Measurements from ENCODE around the gene RXFP3.
"Not testable (repeated sequence)": the region's sequence is repeated elsewhere in the genome, so short reads cannot be mapped to it uniquely, and the experiment has no call there.

Gene RXFP3

DNA sequence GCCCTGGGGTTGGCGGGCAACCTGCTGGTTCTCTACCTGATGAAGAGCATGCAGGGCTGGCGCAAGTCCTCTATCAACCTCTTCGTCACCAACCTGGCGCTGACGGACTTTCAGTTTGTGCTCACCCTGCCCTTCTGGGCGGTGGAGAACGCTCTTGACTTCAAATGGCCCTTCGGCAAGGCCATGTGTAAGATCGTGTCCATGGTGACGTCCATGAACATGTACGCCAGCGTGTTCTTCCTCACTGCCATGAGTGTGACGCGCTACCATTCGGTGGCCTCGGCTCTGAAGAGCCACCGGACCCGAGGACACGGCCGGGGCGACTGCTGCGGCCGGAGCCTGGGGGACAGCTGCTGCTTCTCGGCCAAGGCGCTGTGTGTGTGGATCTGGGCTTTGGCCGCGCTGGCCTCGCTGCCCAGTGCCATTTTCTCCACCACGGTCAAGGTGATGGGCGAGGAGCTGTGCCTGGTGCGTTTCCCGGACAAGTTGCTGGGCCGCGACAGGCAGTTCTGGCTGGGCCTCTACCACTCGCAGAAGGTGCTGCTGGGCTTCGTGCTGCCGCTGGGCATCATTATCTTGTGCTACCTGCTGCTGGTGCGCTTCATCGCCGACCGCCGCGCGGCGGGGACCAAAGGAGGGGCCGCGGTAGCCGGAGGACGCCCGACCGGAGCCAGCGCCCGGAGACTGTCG, 976 bp downstream of the RXFP3 start:
- no peak for DNase-seq

DNA sequence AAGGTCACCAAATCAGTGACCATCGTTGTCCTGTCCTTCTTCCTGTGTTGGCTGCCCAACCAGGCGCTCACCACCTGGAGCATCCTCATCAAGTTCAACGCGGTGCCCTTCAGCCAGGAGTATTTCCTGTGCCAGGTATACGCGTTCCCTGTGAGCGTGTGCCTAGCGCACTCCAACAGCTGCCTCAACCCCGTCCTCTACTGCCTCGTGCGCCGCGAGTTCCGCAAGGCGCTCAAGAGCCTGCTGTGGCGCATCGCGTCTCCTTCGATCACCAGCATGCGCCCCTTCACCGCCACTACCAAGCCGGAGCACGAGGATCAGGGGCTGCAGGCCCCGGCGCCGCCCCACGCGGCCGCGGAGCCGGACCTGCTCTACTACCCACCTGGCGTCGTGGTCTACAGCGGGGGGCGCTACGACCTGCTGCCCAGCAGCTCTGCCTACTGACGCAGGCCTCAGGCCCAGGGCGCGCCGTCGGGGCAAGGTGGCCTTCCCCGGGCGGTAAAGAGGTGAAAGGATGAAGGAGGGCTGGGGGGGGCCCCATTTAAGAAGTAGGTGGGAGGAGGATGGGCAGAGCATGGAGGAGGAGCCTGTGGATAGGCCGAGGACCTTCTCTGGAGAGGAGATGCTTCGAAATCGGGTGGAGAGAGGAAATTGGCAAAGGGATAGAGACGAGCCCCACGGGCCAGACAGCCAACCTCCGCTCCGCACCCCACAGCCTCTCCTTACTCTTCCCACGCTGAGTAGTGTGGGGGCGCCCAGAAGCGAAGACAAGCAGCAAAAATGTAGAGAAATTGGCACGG, 1.7 kb downstream of the RXFP3 start:
- no peak for DNase-seq

GRCh38 chr5:33938507-33938796, 2.3 kb downstream of the RXFP3 start:
- no peak for DNase-seq

DNA sequence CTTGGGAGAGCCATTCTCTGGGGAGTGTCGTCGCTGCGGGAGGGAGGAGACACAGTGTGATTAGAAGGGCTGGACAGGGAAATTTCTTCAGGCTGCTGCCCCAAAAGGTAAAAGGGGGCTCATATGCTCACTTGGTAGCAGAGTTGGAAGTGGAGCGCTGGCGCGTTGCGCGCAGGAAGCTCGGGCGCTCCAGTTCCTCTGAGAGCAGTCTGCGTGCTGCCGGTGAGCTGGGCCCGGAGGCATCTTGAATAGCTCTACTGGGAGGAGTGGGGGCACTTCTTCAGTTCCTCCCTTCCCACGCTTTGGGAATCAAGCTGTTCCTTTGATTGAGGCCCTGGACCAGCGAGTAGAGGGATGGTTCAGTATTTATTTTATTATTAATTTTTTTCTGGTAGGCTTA, 2.7 kb downstream of the RXFP3 start:
- no peak for DNase-seq

DNA sequence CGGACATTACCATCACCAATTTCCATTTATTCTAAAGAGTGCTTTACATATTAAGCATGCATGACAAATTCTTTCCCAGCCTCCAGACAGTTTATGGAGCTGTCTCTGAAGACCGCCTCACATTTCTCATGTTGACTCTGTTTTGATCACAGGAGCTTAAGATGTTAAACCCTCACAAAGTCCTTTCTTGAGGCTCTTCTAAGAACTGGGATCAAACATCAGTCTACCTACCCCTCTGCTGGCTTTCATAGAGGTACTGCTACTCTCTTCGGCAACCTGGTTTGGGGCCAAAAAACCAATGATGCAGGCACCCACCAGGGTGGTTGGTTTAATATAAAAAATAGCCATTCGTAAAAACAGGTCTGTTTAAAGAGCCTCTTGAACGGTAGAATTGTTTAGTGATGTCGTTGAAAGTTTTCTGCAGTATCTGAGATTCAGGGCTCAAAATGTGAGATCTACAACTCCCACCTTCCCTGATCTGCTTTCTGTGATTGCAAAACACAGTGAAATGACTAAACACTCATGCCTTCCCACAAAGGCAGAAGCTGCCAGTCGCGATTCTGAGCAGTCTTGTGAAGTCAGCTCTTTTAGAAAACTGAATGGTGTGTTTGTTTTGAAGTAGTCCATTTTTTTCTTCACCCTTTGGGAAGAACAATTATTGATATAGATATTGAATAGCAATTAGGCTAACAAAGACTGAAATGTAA, 3.5 kb downstream of the RXFP3 start:
- DNase-seq: no peak

- DNase-seq: no peak
These were observed 4.9 kb downstream of the RXFP3 start for GRCh38 chr5:33941090-33941489.

DNA sequence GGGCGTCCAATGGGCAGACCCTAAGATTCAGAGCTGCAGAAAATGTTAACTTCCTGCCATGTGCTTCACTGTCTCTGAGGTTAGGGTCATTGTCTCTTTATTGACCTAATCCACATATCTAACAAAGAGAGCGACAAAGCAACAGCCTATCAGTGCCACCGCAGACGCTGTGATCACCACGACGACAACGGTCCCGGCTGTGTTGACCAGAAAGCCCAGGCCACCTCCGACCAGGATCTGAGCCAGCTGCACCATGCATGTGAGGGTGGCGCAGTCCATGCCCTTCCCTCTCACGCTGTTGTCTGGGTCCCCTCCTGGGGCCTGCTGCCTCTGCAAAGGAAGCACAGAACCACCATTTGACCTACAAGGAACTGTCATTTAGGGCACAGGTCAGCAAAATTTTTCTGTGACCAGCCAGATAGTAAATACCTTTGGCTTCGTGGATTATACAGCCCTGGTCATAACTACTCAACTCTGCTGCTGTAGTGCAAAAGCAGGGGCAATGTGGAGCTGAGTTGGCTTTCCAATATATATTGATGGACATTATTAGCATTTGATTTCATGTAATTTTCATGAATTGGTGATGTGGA, 8.5 kb downstream of the RXFP3 start:
- no peak for DNase-seq

GRCh38 chr5:33952175-33952574, 16.0 kb downstream of the RXFP3 start:
- DNase-seq: not testable (repeated sequence)

- DNase-seq: no peak
These were observed 21.5 kb downstream of the RXFP3 start for GRCh38 chr5:33957577-33958150.

GRCh38 chr5:33958176-33958575, 22.0 kb downstream of the RXFP3 start:
- no peak for DNase-seq

DNA sequence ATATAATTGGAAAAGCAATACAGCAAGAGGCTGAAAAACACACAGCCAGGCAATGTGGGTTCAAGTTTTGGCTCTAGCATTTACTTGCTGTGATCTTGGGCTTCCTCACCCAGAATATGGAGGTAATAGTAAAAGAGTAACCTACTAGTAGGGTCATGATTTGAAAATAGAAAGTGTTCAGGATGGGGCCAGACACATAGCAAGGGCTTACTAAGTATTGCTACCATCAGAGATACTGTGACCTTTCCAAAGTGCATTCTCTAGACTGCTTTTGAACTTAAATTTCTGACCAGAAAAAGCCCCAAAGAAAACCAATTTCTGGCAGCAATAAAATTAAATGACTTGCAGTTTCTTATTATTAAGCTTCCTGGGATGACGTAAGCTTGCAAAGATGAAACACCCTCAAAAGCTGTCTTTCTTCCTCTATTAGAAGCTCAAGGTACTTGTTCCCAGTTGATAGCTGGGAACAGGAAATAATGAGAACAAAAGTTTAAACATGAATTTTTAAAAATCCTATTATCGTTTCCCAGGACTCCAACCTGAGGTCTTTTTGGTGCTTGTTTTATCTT, 28.0 kb downstream of the RXFP3 start:
- DNase-seq: no peak

GRCh38 chr5:33966805-33967204, 30.6 kb downstream of the RXFP3 start:
- no peak for DNase-seq

DNA sequence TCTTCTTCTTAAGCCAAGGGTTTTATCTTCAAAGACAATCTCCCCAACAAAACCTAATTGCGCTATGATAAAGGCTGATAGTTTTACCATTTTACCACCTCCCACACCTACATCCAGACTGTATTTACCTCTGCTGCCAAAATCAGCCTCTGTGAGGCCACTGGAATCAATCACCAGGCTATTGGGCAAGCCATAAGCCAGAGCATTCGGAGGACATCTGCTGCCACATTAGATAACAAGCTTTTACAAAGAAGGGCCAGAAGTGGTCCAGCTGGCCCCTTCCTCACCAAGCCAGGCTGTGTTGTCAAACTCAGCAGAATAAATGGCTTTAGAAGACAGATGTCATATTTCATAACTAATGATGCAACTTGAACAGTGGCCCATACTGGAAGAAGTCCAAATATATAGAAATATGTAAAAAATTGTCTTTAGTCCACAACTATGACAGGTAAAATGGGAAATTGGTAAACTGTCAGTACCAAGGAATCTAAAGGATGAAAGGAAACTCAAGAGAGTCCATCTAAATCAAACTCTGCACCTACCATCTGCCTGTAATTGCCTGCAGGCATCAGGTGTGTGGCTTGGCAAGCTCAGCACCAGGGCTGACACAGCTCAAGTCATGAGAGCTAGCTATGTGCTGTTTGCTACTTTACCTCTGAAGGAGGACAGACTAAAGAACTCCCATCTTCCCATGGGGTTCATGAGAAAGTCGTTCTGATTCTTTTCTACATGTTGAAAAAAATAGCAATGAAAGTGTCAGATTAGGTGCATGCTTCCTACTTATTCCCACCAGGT, 32.2 kb downstream of the RXFP3 start:
- no peak for DNase-seq

DNA sequence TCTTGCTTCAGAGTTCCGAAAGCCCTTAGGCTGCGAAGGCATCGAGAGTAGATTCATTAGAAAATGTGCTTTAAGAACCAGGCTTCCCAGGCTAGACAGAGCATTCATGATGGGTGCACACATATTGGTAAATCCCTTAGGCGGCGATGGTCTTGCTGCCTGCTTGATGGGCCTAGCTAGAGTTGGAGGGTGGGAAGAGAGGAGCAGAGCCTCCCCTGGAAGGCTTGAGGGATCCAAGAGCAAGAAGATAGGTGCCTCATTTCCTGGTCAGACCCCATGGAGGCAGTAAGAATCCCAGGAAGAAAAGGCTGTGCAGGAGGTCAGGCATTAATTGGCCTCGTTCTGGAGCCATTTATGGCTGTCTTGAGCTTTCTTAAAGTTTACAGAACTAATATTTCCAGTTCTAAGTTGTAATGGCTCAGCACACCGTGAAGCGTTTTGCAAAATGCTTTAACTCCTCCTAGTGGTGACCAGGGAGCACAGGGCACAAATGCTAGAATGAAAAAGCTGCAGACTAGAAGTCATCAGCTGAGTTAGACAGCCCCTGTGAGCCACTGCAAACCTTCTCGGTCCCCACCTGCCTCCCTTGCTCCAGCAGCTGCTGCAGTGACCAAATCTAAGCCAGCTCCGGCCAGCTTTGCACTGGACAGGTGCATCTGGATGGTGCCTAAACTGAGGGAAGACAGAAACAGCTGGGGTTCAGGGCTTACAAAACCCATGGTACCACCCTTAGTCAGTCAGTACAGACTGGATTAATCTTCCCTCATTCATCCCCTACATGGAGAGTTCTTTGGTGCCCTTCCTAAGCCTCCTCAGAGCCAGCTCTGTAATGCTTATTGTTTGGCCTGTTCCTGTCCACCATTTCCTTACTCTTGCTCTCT, 33.6 kb downstream of the RXFP3 start:
- DNase-seq: no peak

GRCh38 chr5:33973271-33973670, 37.1 kb downstream of the RXFP3 start:
- DNase-seq: no peak

DNA sequence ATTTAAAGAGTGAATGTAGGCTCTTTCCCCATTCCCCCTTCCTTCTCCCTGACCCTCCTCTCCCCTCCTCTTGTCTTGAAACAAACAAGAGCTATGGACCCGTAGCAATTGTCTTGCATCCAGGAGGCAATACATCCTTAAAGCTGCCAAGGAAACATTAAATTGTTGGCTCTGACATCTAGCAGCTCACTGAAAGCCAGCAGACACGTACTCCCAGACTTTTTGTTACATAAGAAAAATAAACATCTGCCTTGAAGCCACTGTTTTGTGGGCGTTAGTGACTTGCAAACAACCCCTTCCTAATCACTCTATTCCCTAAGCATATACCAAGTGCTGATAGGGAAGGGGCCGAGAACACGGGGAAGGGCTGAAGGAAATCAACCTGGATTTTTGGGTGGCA, 39.7 kb downstream of the RXFP3 start:
- DNase-seq: no peak

DNA sequence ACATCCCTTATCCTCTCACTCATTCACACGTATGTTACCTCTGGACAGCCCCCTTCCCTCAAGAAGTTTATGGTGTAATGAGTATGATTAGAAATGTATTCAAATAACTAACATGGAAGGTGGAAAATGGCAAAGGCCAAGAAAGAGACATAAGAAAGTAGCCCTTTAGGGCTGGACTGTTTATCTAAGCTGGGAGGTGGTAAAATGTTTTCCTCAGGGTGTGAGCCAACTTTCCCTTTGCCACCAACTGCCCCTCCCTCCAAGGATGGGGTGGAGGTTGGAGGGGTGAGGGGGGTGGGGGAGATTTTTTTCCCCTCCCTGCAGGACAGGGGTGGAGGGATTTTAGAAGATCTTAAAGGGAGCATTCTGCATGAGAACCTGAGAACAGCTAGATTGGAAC, 40.1 kb downstream of the RXFP3 start:
- no peak for DNase-seq

- DNase-seq: no peak
These were observed 42.1 kb downstream of the RXFP3 start for GRCh38 chr5:33978306-33978705.

DNA sequence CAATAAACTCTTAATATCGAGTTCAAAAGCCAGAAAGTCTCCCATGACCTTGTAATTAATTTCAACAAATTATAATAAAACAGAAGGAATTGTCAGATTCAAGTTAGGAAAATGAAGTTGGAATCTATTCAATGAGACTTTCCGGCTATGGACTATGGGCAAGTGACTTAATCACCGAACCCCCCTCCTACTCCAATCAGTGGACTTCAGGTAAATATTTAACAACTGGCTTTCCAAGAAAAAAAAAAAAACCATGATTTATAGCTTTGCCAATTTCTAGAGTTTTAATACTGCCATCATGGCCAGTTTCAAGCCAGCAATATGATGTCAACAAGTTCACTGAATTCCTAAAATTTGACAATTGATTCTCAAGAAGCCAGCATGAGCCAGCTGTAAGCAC, 43.8 kb downstream of the RXFP3 start:
- DNase-seq: no peak

GRCh38 chr5:33981408-33982162, 45.4 kb downstream of the RXFP3 start:
- no peak for DNase-seq

Measured in NCI-H510A treated with DMSO at 0.1 percent for 48 hours (cell line).